ENCODE results near the gene TMEM35A. TPM values are rescaled to one million over a fixed set of nuclear protein-coding genes. Genes with fewer than 3 reads are reported as not detected.

TMEM35A gene
- total RNA-seq, 2 experiments from 2014 or later = not detected

GRCh38 chrX:101079736-101080270, 1.1 kb downstream of the TMEM35A start:
- Mint-ChIP-seq H3K27ac (no peak overlapping the region), H3K4me1 (ENCODE audit: low read depth) (no peaks in the 10 kb centered on the region), H3K36me3 (ENCODE audit: low read depth) (no peaks in the 10 kb centered on the region), H3K4me3 (no peak overlapping the region), H3K9me3 (no peaks in the 10 kb centered on the region), H3K27me3 (peaks cover 24% of the 10 kb centered on the region)
- no peak for ATAC-seq (ENCODE audit: poor library complexity)
- POLR2A ChIA-PET = no interaction called here
- no peak overlapping the region for H3K4me3 ChIP-seq (ENCODE audit: low read length)
- CTCF ChIA-PET = no interaction called here
- intact Hi-C loops (cut with DNase I, micrococcal nuclease) = no loop called here
- no peak overlapping the region for H3K27ac ChIP-seq (ENCODE audit: low read depth in 1 of 2, low read length in 2 of 2)
- TF ChIP-seq CTCF (IDR thresholded peaks at IDR 0.05) = no peak
- no peak for DNase-seq
- H3K27me3 ChIP-seq (ENCODE audit: control insufficient read depth in 1 of 2, insufficient read depth in 2 of 2, low read length in 2 of 2) = peaks cover 4 to 18% of the 10 kb centered on the region in 2 experiments
- H3K36me3 ChIP-seq (ENCODE audit: insufficient read depth, low read length) = no peaks in the 10 kb centered on the region
- no peaks in the 10 kb centered on the region for H3K9me3 ChIP-seq (ENCODE audit: control insufficient read depth in 1 of 2, insufficient read depth in 1 of 2, low read length in 2 of 2)
- peaks cover 5% of the 10 kb centered on the region for H3K4me1 ChIP-seq (ENCODE audit: insufficient read depth, low read length)

- Mint-ChIP-seq H3K27ac (no peak overlapping the region), H3K4me1 (ENCODE audit: low read depth) (no peaks in the 10 kb centered on the region), H3K27me3 (peaks cover 24% of the 10 kb centered on the region), H3K36me3 (ENCODE audit: low read depth) (no peaks in the 10 kb centered on the region), H3K4me3 (no peak overlapping the region), H3K9me3 (no peaks in the 10 kb centered on the region)
- no peak for DNase-seq
- no peaks in the 10 kb centered on the region for H3K9me3 ChIP-seq (ENCODE audit: control insufficient read depth in 1 of 2, insufficient read depth in 1 of 2, low read length in 2 of 2)
- H3K36me3 ChIP-seq (ENCODE audit: insufficient read depth, low read length) = no peaks in the 10 kb centered on the region
- H3K27me3 ChIP-seq (ENCODE audit: control insufficient read depth in 1 of 2, insufficient read depth in 2 of 2, low read length in 2 of 2) = peaks cover 4 to 18% of the 10 kb centered on the region in 2 experiments
- CTCF ChIA-PET = no interaction called here
- no peak overlapping the region for H3K4me3 ChIP-seq (ENCODE audit: low read length)
- no peak overlapping the region for H3K27ac ChIP-seq (ENCODE audit: low read depth in 1 of 2, low read length in 2 of 2)
- peaks cover 5% of the 10 kb centered on the region for H3K4me1 ChIP-seq (ENCODE audit: insufficient read depth, low read length)
- ATAC-seq (ENCODE audit: poor library complexity) = no peak
- no peak for TF ChIP-seq CTCF (IDR thresholded peaks at IDR 0.05)
- intact Hi-C loops (cut with DNase I, micrococcal nuclease) = no loop called here
- POLR2A ChIA-PET = interaction anchor here (0.9 kb wide), 1 partner anchor 17 kb away, joined by 3 read pairs; the partner anchor contains the start of gene CENPI
Measured at GRCh38 chrX:101080326-101081124, 1.8 kb downstream of the TMEM35A start.

GRCh38 chrX:101081231-101081630, 2.6 kb downstream of the TMEM35A start:
- intact Hi-C loops (cut with DNase I, micrococcal nuclease) = no loop called here

More at GRCh38 chrX:101081231-101081630, 2.6 kb downstream of the TMEM35A start:
- DNase-seq (no peak), ATAC-seq (ENCODE audit: poor library complexity) (no peak)
- peaks cover 5% of the 10 kb centered on the region for H3K4me1 ChIP-seq (ENCODE audit: insufficient read depth, low read length)
- CTCF ChIA-PET = no interaction called here
- no peaks in the 10 kb centered on the region for H3K36me3 ChIP-seq (ENCODE audit: insufficient read depth, low read length)
- no peaks in the 10 kb centered on the region for H3K9me3 Mint-ChIP-seq
- no peaks in the 10 kb centered on the region for H3K36me3 Mint-ChIP-seq (ENCODE audit: low read depth)
- no peak overlapping the region for H3K27ac ChIP-seq (ENCODE audit: low read depth in 1 of 2, low read length in 2 of 2)
- POLR2A ChIA-PET = no interaction called here
- H3K27me3 ChIP-seq (ENCODE audit: control insufficient read depth in 1 of 2, insufficient read depth in 2 of 2, low read length in 2 of 2) = peaks cover 4 to 18% of the 10 kb centered on the region in 2 experiments
- peaks cover 24% of the 10 kb centered on the region for H3K27me3 Mint-ChIP-seq
- no peak overlapping the region for H3K4me3 ChIP-seq (ENCODE audit: low read length)
- no peaks in the 10 kb centered on the region for H3K9me3 ChIP-seq (ENCODE audit: control insufficient read depth in 1 of 2, insufficient read depth in 1 of 2, low read length in 2 of 2)
- no peak overlapping the region for H3K27ac Mint-ChIP-seq
- no peak for TF ChIP-seq CTCF (IDR thresholded peaks at IDR 0.05)
- no peak overlapping the region for H3K4me3 Mint-ChIP-seq
- no peaks in the 10 kb centered on the region for H3K4me1 Mint-ChIP-seq (ENCODE audit: low read depth)
